Fibroblast of lung (primary cell): ENCODE measurements around the gene WDFY1.

Experiments used
- EZH2 ChIP-seq: IDR thresholded peaks from 2 replicates; pipeline ENCODE4 v1.5.1; 2012; ENCODE audit warnings: low read length, control low read depth, mild to moderate bottlenecking; ENCODE audit errors: missing control alignments
- TF ChIP-seq, protein P1 (sequence below), 2 donors: IDR thresholded peaks in 1 of 2; conservative IDR thresholded peaks in 1 of 2; 1 replicate in 1 of 2; 2 replicates in 1 of 2; pipeline ENCODE4 v1.5.1; 2011 to 2012; ENCODE audit warnings: low read length in 2 of 2, control low read depth in 1 of 2, inconsistent platforms in 1 of 2, low read depth in 1 of 2, mild to moderate bottlenecking in 1 of 2

DNA sequence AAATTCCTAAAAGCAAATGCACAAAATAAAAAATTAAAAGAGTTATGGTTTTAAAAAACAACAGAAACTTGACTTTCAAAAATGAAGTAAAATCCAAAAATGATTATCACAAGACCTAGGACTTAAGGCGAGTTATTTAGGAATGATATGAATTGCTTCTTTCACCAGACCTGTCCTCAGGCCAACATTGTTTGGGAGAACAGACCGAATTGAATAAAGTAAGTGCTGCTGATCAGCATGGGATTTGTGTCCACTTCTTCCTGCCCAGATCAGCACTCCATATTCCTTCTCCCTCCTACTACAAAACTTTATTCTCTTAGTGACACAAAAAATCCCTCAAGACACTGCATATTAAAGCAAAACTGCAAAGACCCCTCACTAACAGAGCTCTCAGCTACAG lies 39.1 kb downstream of the WDFY1 start:
- TF ChIP-seq, protein P1, sequence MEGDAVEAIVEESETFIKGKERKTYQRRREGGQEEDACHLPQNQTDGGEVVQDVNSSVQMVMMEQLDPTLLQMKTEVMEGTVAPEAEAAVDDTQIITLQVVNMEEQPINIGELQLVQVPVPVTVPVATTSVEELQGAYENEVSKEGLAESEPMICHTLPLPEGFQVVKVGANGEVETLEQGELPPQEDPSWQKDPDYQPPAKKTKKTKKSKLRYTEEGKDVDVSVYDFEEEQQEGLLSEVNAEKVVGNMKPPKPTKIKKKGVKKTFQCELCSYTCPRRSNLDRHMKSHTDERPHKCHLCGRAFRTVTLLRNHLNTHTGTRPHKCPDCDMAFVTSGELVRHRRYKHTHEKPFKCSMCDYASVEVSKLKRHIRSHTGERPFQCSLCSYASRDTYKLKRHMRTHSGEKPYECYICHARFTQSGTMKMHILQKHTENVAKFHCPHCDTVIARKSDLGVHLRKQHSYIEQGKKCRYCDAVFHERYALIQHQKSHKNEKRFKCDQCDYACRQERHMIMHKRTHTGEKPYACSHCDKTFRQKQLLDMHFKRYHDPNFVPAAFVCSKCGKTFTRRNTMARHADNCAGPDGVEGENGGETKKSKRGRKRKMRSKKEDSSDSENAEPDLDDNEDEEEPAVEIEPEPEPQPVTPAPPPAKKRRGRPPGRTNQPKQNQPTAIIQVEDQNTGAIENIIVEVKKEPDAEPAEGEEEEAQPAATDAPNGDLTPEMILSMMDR (conservative IDR thresholded peaks at IDR 0.05 in 1 of 2, IDR thresholded peaks at IDR 0.05 in 1 of 2; ENCODE audit: low read depth in 1 of 2, low read length in 2 of 2) = no peak
- TF ChIP-seq EZH2 = no peak
